ENCODE results near the gene CFAP61.

Gene CFAP61

DNA sequence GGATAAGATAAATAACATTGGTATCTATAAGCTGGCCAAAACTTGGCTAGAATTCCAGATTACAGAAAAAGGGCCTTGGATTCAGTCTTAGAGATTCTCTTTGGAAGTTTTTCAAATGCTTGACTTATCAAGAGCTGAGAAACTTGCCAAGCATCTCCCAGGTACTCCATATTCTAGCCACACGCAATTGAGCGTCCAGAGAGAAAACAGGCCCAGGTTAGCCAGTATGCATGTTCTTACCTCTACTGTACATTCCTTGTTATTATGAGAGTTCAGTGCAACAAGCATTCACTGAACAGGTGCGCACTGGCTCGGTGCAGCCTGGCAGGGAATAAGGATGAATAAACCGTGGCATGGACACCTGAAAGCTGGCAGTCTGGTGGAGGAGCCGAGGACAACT is 13.7 kb upstream of the CFAP61 start:
- no peak for DNase-seq

DNA sequence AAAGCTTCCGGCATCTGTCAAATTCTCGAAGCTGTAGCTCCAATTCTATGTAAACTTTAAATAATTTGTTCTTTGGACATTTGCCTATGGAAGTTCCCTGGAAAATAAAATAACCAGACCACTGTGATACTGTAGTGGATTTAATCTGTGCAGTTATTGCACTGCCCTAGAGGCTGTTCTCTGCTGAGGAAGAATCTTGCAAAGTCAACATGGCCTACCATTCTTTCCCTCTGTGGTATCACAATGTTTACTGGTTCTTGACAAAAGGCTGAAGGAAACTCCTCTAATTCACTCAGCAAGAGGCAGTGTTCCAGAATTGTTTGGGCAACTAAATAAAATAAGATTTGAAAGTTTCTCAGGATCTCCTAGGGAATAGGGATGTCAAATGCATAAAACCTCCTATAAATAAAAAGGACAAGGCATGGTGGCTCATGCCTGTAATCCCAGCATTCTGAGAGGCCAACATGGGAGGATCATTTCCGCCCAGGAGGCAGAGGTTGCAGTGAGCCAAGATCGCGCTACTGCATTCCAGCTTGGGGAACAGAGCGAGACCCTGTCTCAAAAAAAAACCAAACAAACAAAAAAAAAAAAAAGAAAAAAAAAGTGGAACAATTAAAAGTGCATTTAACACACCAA is 12.5 kb upstream of the CFAP61 start:
- no peak for DNase-seq

DNA sequence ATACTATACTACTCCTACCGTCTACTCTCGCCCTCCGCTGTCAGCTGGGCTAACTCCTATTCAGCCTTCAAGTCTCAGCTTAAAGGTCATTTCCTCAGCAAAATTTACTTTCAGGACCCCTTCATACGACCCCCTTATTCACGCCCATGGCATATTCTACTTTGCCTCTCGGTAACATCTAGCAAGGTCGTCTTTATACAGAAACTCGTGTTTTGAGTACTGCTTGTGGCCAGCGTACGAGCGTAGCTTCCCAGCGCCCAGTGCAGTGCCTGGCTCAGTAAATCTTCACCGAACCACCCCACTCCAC is 612 bp upstream of the CFAP61 start:
- no peak for DNase-seq

- no peak for DNase-seq
Measured at GRCh38 chr20:20060234-20060998, 8.1 kb downstream of the CFAP61 start.

DNA sequence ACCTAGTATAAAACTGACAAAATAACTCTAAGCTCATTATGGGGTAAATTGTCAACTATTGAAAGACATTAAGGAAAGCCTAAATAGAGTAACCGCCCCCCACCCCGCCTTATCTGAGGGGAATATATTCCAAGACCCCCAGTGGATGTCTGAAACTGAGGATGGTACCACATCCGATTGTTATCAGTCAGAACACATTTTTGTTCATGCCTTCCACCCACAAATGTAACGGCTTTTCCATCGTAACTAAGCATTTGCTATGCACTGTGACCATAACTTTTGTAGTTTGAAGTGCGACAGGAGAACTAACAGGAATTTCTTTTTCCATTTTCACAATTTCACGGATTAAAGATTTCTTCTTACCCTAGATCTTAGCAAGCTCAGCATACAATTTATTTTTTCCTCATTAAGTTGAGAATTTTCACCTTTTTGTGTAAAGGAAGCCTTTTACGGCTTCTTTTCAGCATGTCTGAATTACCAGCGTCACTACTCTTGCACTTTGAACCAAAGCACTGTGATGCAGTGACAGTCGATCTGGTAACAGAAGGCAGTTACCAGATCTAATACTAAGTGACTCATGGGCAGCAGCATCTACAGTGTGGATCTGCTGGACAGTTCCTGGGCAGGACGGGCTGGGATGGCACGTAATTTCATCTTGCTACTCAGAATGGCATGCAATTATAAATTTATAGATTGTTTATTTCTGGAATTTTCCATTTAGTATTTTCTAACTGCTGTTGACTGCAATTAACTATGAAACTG is 11.8 kb downstream of the CFAP61 start:
- no peak for DNase-seq

DNA sequence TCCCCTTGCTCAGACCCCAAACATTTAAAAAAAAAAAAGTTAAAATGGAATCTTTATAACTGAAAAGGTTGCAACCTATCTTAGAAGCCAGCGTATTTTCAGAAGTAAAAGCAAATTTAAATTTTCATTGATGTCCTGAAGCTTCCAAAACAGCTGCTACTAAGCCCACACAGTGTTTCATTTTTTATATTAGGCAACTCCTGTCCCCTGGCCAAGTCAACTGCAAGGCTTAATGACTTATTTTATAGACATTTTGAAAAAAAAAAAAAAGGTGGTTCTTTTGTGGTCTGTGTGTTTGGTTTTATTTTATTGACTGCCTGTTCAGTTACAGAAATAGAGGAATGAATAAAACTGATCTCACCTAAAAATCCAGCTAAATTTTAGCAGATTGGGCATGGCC is 13.0 kb downstream of the CFAP61 start:
- no peak for DNase-seq

DNA sequence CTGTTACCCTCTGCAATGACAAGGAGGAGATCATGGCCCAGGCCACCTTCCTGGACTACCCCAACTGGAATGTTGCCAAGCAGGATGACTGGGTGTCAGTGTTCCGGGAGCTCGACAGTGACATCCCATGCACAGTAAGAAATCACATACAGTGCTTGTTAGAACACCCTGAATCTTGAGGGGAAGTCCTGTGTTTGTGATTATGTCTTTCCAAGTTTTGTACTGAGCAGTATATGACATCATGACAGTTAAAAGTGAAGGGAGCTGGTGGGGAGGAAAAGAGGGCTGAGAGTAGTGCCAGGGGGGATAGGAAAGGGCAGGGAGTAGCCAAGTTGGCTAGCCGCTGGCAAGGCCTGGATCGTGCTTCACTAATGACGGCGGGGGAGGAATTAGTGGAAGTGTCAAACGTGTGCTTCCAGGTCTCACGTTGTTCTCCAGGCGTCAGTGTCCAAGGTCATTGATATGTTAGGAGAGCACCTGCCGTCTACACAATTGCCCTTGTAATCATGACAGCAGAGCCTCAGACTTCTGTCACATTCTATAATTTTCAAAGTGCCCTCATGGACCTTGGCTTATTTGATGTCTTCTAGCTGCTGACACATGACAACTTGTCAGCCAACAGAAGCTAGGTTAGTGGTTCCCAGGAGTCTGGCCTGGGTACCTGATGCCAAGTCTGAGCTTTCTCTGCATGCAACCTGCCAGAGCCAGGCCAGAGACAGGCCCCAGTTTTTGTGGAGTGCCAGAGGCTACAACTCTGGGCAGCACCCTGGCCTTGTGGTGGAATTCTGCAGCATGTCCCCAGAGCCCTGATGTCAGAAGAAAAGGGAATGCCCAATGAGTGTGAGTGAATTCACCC is 18.8 kb downstream of the CFAP61 start:
- no peak for DNase-seq

DNA sequence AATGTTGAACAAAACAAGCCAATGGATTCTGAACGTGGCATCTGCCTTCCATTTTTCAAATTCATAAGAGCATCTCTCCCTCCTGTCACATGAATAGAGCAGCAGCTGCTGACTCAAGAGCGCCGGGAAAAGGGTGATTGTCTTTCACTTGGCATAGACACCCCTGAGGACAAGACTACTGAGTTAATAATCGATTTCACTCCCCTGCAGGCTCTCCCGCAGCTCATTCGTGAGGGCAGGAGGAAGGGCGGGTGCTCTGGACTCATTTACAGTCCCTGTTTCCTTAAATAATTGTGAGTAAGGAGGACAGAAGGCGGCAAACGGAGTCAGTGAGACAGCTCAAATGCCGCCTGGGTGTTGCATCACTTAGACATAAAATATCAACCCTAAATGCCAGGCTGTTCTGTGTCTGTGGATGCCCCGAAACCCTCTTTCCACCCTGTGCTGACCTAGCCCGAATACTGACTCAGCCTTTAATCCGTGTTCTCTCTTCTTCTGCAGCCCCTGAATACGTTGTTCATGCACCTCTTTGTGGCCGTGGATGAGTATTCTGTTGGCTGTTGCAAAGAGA is 21.6 kb downstream of the CFAP61 start:
- no peak for DNase-seq

DNA sequence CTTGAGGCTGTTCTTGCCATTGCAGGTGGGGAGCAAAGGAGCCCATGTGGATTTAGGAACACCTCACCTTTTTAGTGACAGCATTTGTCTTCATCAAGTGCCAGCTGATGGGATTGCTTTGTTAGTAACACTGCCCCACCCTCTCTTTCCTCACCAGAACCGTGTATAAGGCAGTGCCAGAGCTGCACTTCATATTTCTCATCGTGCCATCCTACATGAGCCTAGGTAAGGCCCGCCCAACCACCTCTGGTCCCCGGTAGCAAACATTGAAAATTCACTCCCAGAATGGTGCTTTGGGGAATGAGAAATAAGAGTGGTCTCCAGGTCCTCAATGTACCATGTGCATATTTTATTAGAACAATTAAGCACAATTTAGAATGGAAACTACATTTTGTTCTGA is 22.7 kb downstream of the CFAP61 start:
- no peak for DNase-seq

GRCh38 chr20:20076297-20077065 is 24.1 kb downstream of the CFAP61 start:
- no peak for DNase-seq

DNA sequence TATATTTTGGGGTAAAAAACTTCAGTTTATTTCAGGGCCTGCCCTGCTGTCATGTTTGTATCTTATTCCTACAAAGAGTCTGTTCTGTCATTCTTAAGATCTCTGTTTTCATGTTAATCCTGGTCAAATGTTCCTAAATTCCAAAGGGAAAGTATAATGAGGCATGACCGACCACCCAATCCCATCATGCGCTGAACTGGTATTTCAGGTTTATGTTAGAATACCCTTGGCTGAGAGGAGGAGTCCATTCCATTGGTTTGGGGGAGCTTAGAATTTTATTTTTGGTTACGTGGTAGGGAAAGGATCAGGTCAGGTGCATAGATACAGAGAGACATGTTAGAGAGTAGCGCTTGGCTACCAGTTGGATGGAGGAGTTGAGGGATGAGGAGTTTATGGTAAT is 25.7 kb downstream of the CFAP61 start:
- no peak for DNase-seq

DNA sequence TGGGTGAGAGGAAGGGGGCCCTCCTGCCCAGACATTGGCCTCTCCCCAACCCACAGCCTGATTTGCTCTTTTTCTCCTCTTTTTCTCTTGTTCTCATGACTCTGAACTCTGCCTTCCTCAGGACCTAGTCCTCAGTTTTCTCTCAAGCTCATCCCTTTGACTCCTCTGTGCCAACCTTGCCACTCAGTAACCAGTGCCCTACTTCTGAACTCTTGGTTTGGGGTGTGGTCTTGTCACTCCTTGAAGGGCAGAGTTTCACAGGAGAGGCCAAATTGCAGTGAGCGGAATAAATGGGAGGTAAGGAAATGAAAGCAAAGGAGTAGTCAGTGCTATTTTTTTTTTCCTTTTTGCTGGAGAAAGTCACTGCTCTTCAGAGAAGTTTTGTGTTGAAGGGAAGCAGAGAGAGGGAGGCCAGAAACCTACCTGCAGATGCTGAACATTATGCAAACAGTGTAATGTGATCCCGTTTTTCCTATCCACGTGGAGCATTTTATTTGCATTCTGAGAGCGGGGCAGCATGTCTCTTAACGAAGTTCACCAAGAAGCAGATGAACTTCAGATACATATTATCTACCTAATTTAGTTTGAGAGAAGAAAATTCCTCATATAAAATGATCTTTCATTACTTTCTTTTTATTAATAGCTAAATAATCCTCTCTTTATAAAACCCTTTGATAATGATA is 26.9 kb downstream of the CFAP61 start:
- no peak for DNase-seq

DNA sequence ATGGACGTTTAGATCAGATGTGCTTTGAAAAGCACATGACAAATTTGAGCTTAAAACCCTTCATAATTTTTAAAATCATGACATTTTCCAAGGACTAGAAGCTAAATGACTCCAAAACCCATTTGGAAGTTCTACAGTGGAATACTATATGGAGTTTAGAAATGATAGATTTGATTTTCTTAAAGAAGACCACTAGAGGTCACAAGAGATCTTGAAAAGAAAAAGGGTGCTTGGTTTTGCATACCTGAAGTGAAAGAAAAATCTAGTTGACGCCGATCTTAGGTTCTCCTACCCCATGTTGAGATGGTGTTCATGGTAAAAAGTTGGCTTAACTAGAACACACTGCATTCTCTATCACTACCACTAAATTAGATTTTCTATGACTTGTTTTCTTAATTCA is 31.5 kb downstream of the CFAP61 start:
- peak; percentile 14 for DNase-seq

- DNase-seq = no peak
Measured at GRCh38 chr20:20084296-20084752, 32.0 kb downstream of the CFAP61 start.

DNA sequence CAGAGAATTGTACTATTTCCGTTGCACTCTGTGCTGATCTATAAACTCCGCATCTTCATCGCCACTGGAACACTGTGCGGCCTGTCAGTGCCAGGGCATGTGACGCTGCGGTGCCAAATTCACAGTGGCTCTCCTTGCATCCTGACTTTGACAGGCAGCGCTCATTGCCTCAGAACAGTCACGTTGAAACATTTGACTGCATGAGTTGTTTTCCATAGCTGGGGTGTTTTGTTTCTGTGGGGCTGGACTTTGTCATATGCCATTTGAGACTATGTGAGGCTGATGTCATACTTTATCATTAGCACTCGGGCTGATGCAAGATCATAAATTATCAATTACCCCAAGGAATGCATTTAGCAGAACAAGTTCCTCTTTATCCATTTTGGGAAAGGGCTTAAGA is 32.7 kb downstream of the CFAP61 start:
- no peak for DNase-seq

DNA sequence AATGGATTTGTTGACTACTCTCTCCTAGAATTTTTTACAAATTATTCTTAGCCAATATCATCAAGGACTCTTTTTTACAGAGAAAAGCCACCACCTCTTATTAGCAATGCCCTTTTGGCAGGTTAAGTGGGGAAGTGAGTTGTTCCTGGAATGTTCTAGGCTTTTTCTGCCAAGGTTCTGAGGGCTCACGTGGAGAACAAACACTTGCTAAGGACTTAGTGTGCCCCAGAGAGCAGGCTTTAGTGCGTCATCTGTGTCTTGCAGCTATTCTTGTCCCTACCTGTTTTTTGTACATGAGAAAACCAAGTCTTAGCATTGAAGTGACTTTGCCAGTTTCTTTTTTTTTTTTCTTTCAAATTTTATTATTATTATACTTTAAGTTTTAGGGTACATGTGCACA is 33.5 kb downstream of the CFAP61 start:
- DNase-seq = no peak

DNA sequence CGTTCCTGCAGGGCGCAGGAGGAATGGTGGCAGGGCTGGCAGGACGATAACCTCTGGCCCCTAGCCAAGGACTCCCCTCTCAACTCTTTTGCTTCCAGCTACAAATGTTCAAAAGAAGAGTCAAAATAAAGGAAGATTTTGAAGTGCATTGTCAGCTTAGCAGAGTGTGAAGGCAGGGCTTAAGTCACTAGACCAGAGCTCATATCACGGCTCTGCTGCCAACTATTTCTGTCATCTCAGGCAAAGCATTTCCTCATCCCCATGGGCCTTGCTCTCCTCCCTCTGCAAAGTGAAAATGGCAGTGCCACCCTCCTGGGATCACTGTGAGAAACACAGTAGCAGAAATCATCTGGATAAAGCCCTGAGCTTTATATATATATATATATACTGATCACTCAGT is 36.7 kb downstream of the CFAP61 start:
- no peak for DNase-seq

- no peak for DNase-seq
Measured at GRCh38 chr20:20089939-20090338, 37.6 kb downstream of the CFAP61 start.

DNA sequence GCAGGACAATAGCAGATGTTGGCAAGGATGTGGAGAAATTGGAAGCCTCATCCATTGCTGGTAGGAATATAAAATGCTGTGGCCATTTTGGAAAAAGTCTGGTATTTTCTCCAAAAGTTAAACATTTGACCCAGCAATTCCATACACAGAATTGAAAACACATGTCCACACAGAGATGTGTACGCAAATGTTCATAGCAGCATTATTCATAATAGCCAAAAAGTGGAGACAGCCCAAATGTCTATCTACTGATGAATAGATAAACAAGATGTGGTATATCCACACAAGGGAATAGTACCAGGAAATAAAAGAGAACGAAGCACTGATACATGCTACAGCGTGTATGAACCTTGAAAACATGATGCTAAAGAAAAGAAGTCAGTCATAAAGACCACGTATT is 40.5 kb downstream of the CFAP61 start:
- DNase-seq = no peak

- no peak for DNase-seq
Measured at GRCh38 chr20:20094410-20094809, 42.1 kb downstream of the CFAP61 start.

GRCh38 chr20:20095114-20095872 is 43.0 kb downstream of the CFAP61 start:
- no peak for DNase-seq
